Superior temporal gyrus (tissue), 1 donor: ENCODE results near the gene MEIS1.

Source experiments
- DNase-seq: peaks from one replicate; pipeline ENCODE4 v3.0.0-alpha.2; 2016; ENCODE audit errors: extremely low spot score

The MEIS1 gene

DNA sequence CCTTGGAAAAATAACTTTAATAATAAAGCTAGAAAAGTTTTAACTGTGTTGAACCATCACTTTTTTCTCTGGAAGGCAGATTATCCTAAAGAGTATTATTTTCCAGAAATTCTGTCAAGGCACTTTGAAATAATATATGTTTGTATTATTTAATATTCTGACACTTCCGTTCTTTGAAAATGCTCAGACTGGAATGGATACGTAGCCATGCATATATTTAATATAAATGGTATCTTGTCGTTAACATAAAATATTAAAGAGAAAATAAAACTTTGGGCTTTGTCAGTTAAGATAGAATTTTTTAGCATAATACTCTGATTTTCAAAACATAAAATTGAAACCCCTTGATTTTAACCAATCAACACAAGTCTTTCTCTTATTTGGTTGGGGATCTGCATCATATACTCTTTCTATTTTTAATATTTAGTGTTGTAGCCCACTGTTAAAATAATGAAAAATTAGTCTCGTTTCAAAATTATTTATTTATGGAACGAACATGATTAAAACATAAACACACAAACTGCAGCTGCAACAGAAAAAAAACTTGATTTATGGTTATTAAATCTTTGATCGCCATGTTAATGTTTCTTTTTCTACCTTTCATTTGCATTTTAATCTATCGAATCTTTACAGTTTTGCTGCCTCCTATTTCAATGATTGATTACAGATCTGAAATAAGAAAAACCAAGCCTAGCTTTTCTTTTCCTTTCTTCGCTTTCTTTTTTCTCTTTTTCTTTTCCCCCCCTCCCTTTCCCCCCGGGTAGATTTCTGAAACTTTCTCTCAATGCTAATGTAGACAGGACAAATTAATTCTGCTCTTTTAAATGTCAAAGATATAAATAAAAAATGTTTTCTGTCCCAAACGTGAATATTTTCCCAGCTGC, 145.5 kb downstream of the MEIS1 start:
- DNase-seq = no peak

- no peak for DNase-seq
Observed at GRCh38 chr2:66581339-66582103, 146.6 kb downstream of the MEIS1 start.

- no peak for DNase-seq
Observed at GRCh38 chr2:66582104-66582986, 147.4 kb downstream of the MEIS1 start.

- no peak for DNase-seq
Observed at GRCh38 chr2:66582987-66583880, 148.3 kb downstream of the MEIS1 start.

DNA sequence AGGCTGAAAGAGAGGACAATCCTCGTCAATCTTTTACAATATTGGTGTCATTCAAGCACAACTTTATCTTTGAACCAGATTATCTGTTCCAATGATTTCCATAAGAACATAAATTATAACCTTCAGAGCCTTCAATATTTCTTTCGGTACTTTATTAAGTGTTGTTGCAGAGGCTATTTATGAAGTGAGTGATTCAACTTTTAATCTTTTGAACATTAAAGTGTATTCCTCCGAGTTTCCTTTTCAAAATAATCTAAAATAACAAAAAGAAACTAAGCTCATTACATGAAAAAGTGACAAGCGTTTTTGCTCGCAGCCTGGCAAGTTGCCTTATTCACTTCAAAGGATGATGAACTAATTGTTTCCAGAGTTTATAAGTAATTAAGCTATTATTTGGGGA, 149.0 kb downstream of the MEIS1 start:
- no peak for DNase-seq

- DNase-seq = no peak
Observed at GRCh38 chr2:66585587-66585986, 150.7 kb downstream of the MEIS1 start.

GRCh38 chr2:66587216-66587615, 152.3 kb downstream of the MEIS1 start:
- no peak for DNase-seq

- DNase-seq = no peak
Observed at GRCh38 chr2:66594001-66594400, 159.1 kb downstream of the MEIS1 start.

DNA sequence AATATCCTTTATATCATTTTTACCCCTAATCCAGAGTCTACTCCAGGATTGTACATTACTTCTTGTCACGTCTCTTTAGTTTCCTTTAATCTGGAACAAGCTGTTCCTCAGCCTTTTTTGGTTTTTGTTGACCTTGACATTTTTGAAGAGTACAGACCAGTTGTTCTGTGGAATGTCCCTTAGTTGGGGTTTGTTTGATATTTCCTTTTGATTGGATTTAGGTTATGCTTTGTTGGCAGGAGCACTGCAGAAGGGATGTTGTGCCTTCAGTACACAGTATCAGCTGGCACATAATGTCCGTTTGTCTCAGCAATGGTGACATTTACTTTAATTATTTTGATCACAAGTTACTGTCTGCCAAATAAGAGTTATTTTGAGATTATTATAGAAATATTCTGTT, 160.6 kb downstream of the MEIS1 start:
- no peak for DNase-seq

- DNase-seq = no peak
Observed at GRCh38 chr2:66596256-66596655, 161.3 kb downstream of the MEIS1 start.

GRCh38 chr2:66601624-66602023, 166.7 kb downstream of the MEIS1 start:
- DNase-seq = no peak

DNA sequence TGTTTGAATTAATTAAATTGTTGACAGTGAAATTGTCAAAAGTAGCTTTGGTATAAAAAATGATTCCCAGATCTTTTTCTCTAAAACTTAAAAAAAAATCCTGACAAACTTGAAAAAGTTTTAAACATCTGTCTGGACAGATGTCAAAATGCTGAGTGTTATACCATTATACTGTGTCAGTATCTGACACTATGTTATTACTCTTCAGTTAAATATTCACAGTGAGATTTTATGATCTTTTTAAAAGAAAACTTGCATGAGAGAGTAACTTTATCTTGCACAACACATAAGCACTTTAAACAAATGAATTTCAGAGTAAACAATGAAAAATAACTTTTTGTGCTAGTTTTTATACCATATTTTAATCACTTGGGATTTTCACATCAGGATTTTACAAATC, 167.4 kb downstream of the MEIS1 start:
- no peak for DNase-seq

DNA sequence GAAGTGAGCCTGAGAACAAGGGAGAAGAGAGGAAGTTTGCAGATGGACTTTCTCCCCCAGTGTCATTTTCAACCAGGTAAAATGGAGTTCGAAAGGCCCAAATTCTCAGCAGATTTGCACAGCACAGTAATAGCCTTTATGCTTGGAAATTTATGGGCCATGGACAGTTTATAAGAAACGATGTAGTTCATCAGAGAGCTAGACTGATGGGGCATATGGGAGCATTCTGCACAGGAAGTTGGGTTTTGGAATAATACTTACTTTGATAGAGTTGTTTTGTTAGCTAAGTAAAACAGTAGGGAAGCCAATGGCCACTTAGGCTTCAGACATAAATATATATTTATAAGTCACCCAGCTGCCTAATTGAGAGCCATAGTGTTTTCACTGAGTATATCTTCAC, 169.4 kb downstream of the MEIS1 start:
- no peak for DNase-seq

- no peak for DNase-seq
Observed at GRCh38 chr2:66604976-66605375, 170.1 kb downstream of the MEIS1 start.

- DNase-seq = no peak
Observed at GRCh38 chr2:66607152-66607551, 172.2 kb downstream of the MEIS1 start.
